ENCODE data around the gene ABCC4. TPM values are rescaled to one million over a fixed set of nuclear protein-coding genes. Genes with fewer than 3 reads are reported as not detected.

ABCC4 gene
- total RNA-seq, 2 experiments from 2014 or later, result 5.7 to 6.1 TPM

GRCh38 chr13:95111608-95112007 is 189.6 kb downstream of the ABCC4 start:
- CTCF ChIA-PET, result no interaction called here
- no peaks in the 10 kb centered on the region for H3K4me1 Mint-ChIP-seq (ENCODE audit: low read depth)
- no peak for ATAC-seq
- no peak for DNase-seq
- no peaks in the 10 kb centered on the region for H3K27me3 Mint-ChIP-seq (ENCODE audit: low read depth)
- peaks cover under 1% of the 10 kb centered on the region for H3K36me3 Mint-ChIP-seq (ENCODE audit: low read depth)
- H3K4me3 Mint-ChIP-seq, result no peak overlapping the region
- POLR2A ChIA-PET, result no interaction called here
- no peak overlapping the region for H3K27ac Mint-ChIP-seq
- peaks cover 3% of the 10 kb centered on the region for H3K9me3 Mint-ChIP-seq (ENCODE audit: insufficient read depth)

- peaks cover 3% of the 10 kb centered on the region for H3K9me3 Mint-ChIP-seq (ENCODE audit: insufficient read depth)
- no peak overlapping the region for H3K27ac Mint-ChIP-seq
- DNase-seq (no peak), ATAC-seq (no peak)
- POLR2A ChIA-PET, result no interaction called here
- no peaks in the 10 kb centered on the region for H3K27me3 Mint-ChIP-seq (ENCODE audit: low read depth)
- no peaks in the 10 kb centered on the region for H3K4me1 Mint-ChIP-seq (ENCODE audit: low read depth)
- CTCF ChIA-PET, result no interaction called here
- peaks cover 6% of the 10 kb centered on the region for H3K36me3 Mint-ChIP-seq (ENCODE audit: low read depth)
- H3K4me3 Mint-ChIP-seq, result no peak overlapping the region
Measured at GRCh38 chr13:95106562-95106961, 194.7 kb downstream of the ABCC4 start.

GRCh38 chr13:95100525-95101433 is 200.5 kb downstream of the ABCC4 start:
- DNase-seq, result no peak
- Mint-ChIP-seq H3K27ac (no peak overlapping the region), H3K4me3 (no peak overlapping the region), H3K4me1 (ENCODE audit: low read depth) (no peaks in the 10 kb centered on the region), H3K27me3 (ENCODE audit: low read depth) (no peaks in the 10 kb centered on the region), H3K36me3 (ENCODE audit: low read depth) (peaks cover 7% of the 10 kb centered on the region), H3K9me3 (ENCODE audit: insufficient read depth) (no peaks in the 10 kb centered on the region)
- no peak for ATAC-seq
- CTCF ChIA-PET, result no interaction called here
- POLR2A ChIA-PET, result no interaction called here

GRCh38 chr13:95099541-95099940 is 201.7 kb downstream of the ABCC4 start:
- Mint-ChIP-seq H3K27ac (no peak overlapping the region), H3K9me3 (ENCODE audit: insufficient read depth) (no peaks in the 10 kb centered on the region), H3K27me3 (ENCODE audit: low read depth) (no peaks in the 10 kb centered on the region), H3K4me1 (ENCODE audit: low read depth) (no peaks in the 10 kb centered on the region), H3K36me3 (ENCODE audit: low read depth) (peaks cover 5% of the 10 kb centered on the region), H3K4me3 (no peak overlapping the region)
- CTCF ChIA-PET, result no interaction called here
- DNase-seq (no peak), ATAC-seq (no peak)
- POLR2A ChIA-PET, result no interaction called here

GRCh38 chr13:95098916-95099315 is 202.3 kb downstream of the ABCC4 start:
- Mint-ChIP-seq H3K4me3 (no peak overlapping the region), H3K4me1 (ENCODE audit: low read depth) (no peaks in the 10 kb centered on the region), H3K36me3 (ENCODE audit: low read depth) (peaks cover 3% of the 10 kb centered on the region), H3K27me3 (ENCODE audit: low read depth) (no peaks in the 10 kb centered on the region), H3K9me3 (ENCODE audit: insufficient read depth) (no peaks in the 10 kb centered on the region), H3K27ac (no peak overlapping the region)
- ChIA-PET POLR2A (no interaction called here), CTCF (no interaction called here)
- ATAC-seq, result no peak
- no peak for DNase-seq

- peaks cover 8% of the 10 kb centered on the region for H3K36me3 Mint-ChIP-seq (ENCODE audit: low read depth)
- H3K27ac Mint-ChIP-seq, result no peak overlapping the region
- H3K9me3 Mint-ChIP-seq (ENCODE audit: insufficient read depth), result no peaks in the 10 kb centered on the region
- POLR2A ChIA-PET, result interaction anchor here (0.6 kb wide), 2 partner anchors 50 to 207 kb away, joined by 3 to 4 read pairs; no protein-coding TSS in a partner anchor
- no peaks in the 10 kb centered on the region for H3K27me3 Mint-ChIP-seq (ENCODE audit: low read depth)
- ATAC-seq (no peak), DNase-seq (no peak)
- CTCF ChIA-PET, result no interaction called here
- H3K4me1 Mint-ChIP-seq (ENCODE audit: low read depth), result peaks cover 4% of the 10 kb centered on the region
- no peak overlapping the region for H3K4me3 Mint-ChIP-seq
Measured at GRCh38 chr13:95091755-95092154, 209.5 kb downstream of the ABCC4 start.

GRCh38 chr13:95087746-95088305 is 213.4 kb downstream of the ABCC4 start:
- Mint-ChIP-seq H3K4me1 (ENCODE audit: low read depth) (peaks cover 4% of the 10 kb centered on the region), H3K36me3 (ENCODE audit: low read depth) (peaks cover 2% of the 10 kb centered on the region), H3K27ac (no peak overlapping the region), H3K9me3 (ENCODE audit: insufficient read depth) (no peaks in the 10 kb centered on the region), H3K4me3 (no peak overlapping the region), H3K27me3 (ENCODE audit: low read depth) (no peaks in the 10 kb centered on the region)
- no peak for DNase-seq
- CTCF ChIA-PET, result no interaction called here
- POLR2A ChIA-PET, result no interaction called here
- no peak for ATAC-seq

GRCh38 chr13:95086761-95087160 is 214.5 kb downstream of the ABCC4 start:
- no peak overlapping the region for H3K27ac Mint-ChIP-seq
- POLR2A ChIA-PET, result no interaction called here
- H3K4me3 Mint-ChIP-seq, result no peak overlapping the region
- no peaks in the 10 kb centered on the region for H3K36me3 Mint-ChIP-seq (ENCODE audit: low read depth)
- ATAC-seq (no peak), DNase-seq (no peak)
- no peaks in the 10 kb centered on the region for H3K27me3 Mint-ChIP-seq (ENCODE audit: low read depth)
- no peaks in the 10 kb centered on the region for H3K9me3 Mint-ChIP-seq (ENCODE audit: insufficient read depth)
- peaks cover 4% of the 10 kb centered on the region for H3K4me1 Mint-ChIP-seq (ENCODE audit: low read depth)
- CTCF ChIA-PET, result no interaction called here

GRCh38 chr13:95083758-95084157 is 217.5 kb downstream of the ABCC4 start:
- ChIA-PET CTCF (no interaction called here), POLR2A (no interaction called here)
- H3K9me3 Mint-ChIP-seq (ENCODE audit: insufficient read depth), result no peaks in the 10 kb centered on the region

GRCh38 chr13:95083066-95083465 is 218.2 kb downstream of the ABCC4 start:
- POLR2A ChIA-PET, result no interaction called here
- CTCF ChIA-PET, result no interaction called here
- no peaks in the 10 kb centered on the region for H3K9me3 Mint-ChIP-seq (ENCODE audit: insufficient read depth)
- no peaks in the 10 kb centered on the region for H3K27me3 Mint-ChIP-seq (ENCODE audit: low read depth)
- ATAC-seq (no peak), DNase-seq (no peak)
- no peak overlapping the region for H3K27ac Mint-ChIP-seq
- no peaks in the 10 kb centered on the region for H3K36me3 Mint-ChIP-seq (ENCODE audit: low read depth)
- no peak overlapping the region for H3K4me3 Mint-ChIP-seq
- peaks cover 3% of the 10 kb centered on the region for H3K4me1 Mint-ChIP-seq (ENCODE audit: low read depth)

More at GRCh38 chr13:95083758-95084157, 217.5 kb downstream of the ABCC4 start:
- no peaks in the 10 kb centered on the region for H3K36me3 Mint-ChIP-seq (ENCODE audit: low read depth)
- peaks cover 4% of the 10 kb centered on the region for H3K4me1 Mint-ChIP-seq (ENCODE audit: low read depth)
- ATAC-seq (no peak), DNase-seq (no peak)
- no peaks in the 10 kb centered on the region for H3K27me3 Mint-ChIP-seq (ENCODE audit: low read depth)
- no peak overlapping the region for H3K4me3 Mint-ChIP-seq
- no peak overlapping the region for H3K27ac Mint-ChIP-seq

GRCh38 chr13:95075506-95075905 is 225.7 kb downstream of the ABCC4 start:
- Mint-ChIP-seq H3K4me1 (ENCODE audit: low read depth) (no peaks in the 10 kb centered on the region), H3K36me3 (ENCODE audit: low read depth) (peaks cover 7% of the 10 kb centered on the region), H3K27me3 (ENCODE audit: low read depth) (no peaks in the 10 kb centered on the region), H3K27ac (no peak overlapping the region), H3K9me3 (ENCODE audit: insufficient read depth) (no peaks in the 10 kb centered on the region), H3K4me3 (no peak overlapping the region)
- ATAC-seq (no peak), DNase-seq (no peak)
- CTCF ChIA-PET, result no interaction called here
- POLR2A ChIA-PET, result no interaction called here

GRCh38 chr13:95074820-95075219 is 226.4 kb downstream of the ABCC4 start:
- POLR2A ChIA-PET, result no interaction called here
- no peaks in the 10 kb centered on the region for H3K4me1 Mint-ChIP-seq (ENCODE audit: low read depth)
- no peaks in the 10 kb centered on the region for H3K27me3 Mint-ChIP-seq (ENCODE audit: low read depth)
- no peak for DNase-seq
- peaks cover 8% of the 10 kb centered on the region for H3K36me3 Mint-ChIP-seq (ENCODE audit: low read depth)
- no peaks in the 10 kb centered on the region for H3K9me3 Mint-ChIP-seq (ENCODE audit: insufficient read depth)
- H3K27ac Mint-ChIP-seq, result no peak overlapping the region
- CTCF ChIA-PET, result no interaction called here
- no peak for ATAC-seq
- no peak overlapping the region for H3K4me3 Mint-ChIP-seq

All from activated CD8-positive, alpha-beta T cell treated with anti-CD3 and anti-CD28 coated beads, Interleukin-2, amount 10 ng/mL, durations not matched to agents 7 days and 5 days (primary cell).